ENCODE measurements around the gene TAF4. TPM values are rescaled to one million over a fixed set of nuclear protein-coding genes. Genes with fewer than 3 reads are reported as not detected.
A peak's percentile ranks its signal among the peaks of the same experiment; 100 is the strongest.
"Not testable (repeated sequence)": the region's sequence is repeated elsewhere in the genome, so short reads cannot be mapped to it uniquely, and the experiment has no call there.

Gene TAF4
- polyA plus RNA-seq, 1 donor from 2014 or later = 3.4 TPM

GRCh38 chr20:62064770-62065673, 659 bp downstream of the TAF4 start:
- Mint-ChIP-seq H3K27ac (no peak overlapping the region), H3K27me3 (peaks cover 4% of the 10 kb centered on the region), H3K9me3 (no peaks in the 10 kb centered on the region), H3K36me3 (peaks cover 4% of the 10 kb centered on the region), H3K4me1 (peaks cover 23 to 34% (median 33%) of the 10 kb centered on the region in 3 donors), H3K4me3 (peak overlapping the region in 2 of 4 donors; percentile 83 to 87)

GRCh38 chr20:62063981-62064769, 1.5 kb downstream of the TAF4 start:
- peaks cover 23 to 40% (median 36%) of the 10 kb centered on the region in 3 donors for H3K4me1 Mint-ChIP-seq
- peaks cover 4% of the 10 kb centered on the region for H3K36me3 Mint-ChIP-seq
- no peaks in the 10 kb centered on the region for H3K9me3 Mint-ChIP-seq
- peak overlapping the region; percentile 80 to 90 (median 86) for H3K4me3 Mint-ChIP-seq
- H3K27ac Mint-ChIP-seq = peak overlapping the region in 2 of 3 donors; percentile 78 to 92
- H3K27me3 Mint-ChIP-seq = peaks cover 2% of the 10 kb centered on the region

GRCh38 chr20:62063315-62063980, 2.2 kb downstream of the TAF4 start:
- H3K9me3 Mint-ChIP-seq = no peaks in the 10 kb centered on the region
- H3K36me3 Mint-ChIP-seq = peaks cover 4% of the 10 kb centered on the region
- peaks cover 23 to 40% (median 36%) of the 10 kb centered on the region in 3 donors for H3K4me1 Mint-ChIP-seq
- peak overlapping the region in 1 of 3 donors; percentile 92 for H3K27ac Mint-ChIP-seq
- peak overlapping the region; percentile 80 to 90 (median 86) for H3K4me3 Mint-ChIP-seq
- peaks cover 2% of the 10 kb centered on the region for H3K27me3 Mint-ChIP-seq

DNA sequence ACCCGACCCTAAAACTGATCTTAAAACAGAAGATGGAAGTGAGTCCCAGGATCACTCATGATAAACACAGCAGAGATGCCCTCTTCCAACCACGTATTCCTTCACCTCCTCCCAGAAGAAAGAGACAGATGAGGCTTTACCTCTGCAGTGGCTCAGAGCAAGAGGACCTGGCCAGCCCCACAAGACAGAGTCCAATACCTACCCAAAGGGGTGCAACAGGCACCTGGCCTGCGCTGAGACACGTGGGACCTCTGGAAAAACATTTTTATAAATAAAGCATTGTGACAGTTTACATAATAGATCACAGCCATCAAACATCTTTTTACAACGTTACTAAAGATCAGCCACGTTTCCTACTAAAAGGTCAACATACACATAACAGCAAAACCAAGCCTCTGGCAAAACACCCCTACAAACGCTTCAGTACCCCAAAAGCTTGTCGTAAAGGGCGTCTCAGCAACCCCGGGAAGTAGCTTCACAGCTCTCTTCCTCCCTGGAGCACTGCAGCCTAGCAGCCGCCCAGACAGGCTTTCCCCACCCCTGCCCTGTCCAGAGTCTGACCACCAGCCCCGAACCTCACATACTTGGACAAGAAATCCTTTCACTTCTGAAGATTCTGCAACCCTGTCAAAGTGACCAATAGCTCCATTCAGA, 2.9 kb downstream of the TAF4 start:
- Mint-ChIP-seq H3K36me3 (peaks cover 4% of the 10 kb centered on the region), H3K4me3 (peak overlapping the region; percentile 37 to 90 (median 65)), H3K27me3 (peaks cover 2% of the 10 kb centered on the region), H3K4me1 (peaks cover 23 to 40% (median 33%) of the 10 kb centered on the region in 3 donors), H3K27ac (peak overlapping the region in 2 of 3 donors; percentile 11 to 92), H3K9me3 (no peaks in the 10 kb centered on the region)

DNA sequence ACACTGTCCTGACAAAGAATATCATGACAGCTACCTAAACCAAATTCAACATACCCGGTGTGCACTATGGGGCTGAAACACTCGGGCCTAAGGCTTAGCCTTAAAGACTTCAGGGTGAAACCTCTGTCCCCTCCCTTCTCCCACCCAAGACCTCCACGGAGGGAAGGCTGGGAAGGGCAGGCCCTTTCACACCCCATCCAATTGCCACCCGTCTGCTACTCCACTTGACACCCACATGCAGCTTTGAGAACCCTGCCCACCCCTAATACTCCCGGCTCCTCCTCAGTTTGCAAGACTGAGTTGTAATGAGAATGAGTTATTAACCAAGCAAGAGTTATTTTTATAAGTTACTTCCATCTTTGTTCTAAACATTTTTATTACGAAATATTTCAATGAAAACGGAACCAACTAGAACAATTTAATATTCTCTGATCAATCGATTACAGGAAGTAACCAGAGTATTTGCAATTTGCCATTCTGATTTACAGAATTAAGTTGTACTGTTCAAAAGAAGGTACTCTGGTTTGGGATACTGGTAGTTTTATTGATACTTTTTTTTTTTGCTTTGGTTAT, 3.7 kb downstream of the TAF4 start:
- peaks cover 19 to 35% (median 30%) of the 10 kb centered on the region in 3 donors for H3K4me1 Mint-ChIP-seq
- peak overlapping the region in 2 of 3 donors; percentile 11 to 92 for H3K27ac Mint-ChIP-seq
- no peaks in the 10 kb centered on the region for H3K27me3 Mint-ChIP-seq
- peaks cover 2% of the 10 kb centered on the region for H3K36me3 Mint-ChIP-seq
- H3K9me3 Mint-ChIP-seq = no peaks in the 10 kb centered on the region
- H3K4me3 Mint-ChIP-seq = peak overlapping the region in 2 of 4 donors; percentile 37 to 90

GRCh38 chr20:62060631-62061541, 4.8 kb downstream of the TAF4 start:
- H3K4me3 Mint-ChIP-seq = peak overlapping the region in 2 of 4 donors; percentile 29 to 90
- no peaks in the 10 kb centered on the region for H3K9me3 Mint-ChIP-seq
- peaks cover 13 to 35% (median 30%) of the 10 kb centered on the region in 3 donors for H3K4me1 Mint-ChIP-seq
- no peaks in the 10 kb centered on the region for H3K27me3 Mint-ChIP-seq
- H3K27ac Mint-ChIP-seq = peak overlapping the region in 1 of 3 donors; percentile 28
- H3K36me3 Mint-ChIP-seq = peaks cover 2% of the 10 kb centered on the region

DNA sequence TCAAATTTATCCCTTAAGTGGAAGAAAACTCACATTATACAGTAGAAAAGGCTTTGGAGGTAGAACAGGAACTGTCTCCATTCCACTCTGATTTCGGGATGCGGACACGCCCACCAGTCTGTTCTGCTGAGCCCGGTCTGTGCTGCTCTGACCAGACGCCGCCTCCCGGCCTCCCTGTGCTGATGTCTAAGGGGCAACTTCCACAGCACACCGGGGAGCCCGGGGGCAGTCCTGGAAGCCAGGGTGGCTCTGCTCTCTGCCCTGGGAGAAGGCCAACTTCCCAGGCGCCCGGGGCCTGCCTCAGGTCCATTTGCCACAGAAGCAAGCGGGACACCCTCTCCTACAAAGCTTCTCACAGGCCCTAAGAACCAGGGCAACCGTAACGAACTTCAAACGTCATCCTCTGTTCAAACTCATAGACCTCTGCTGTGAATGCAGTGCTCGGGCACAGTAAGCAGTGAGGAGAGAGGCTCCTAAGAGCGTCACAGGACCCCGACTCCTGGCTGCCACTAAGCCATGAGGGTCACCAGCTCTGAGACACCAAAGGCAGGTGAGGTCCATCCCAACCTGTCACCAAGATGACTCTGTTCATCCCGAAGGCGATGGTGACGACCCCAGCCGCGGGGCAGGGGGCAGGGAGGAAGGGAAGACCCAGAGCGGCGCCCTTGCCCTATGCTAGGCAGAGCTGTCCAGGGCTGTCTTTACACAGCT, 5.6 kb downstream of the TAF4 start:
- H3K27me3 Mint-ChIP-seq = no peaks in the 10 kb centered on the region
- peaks cover 2% of the 10 kb centered on the region for H3K36me3 Mint-ChIP-seq
- peak overlapping the region in 2 of 4 donors; percentile 29 to 90 for H3K4me3 Mint-ChIP-seq
- no peaks in the 10 kb centered on the region for H3K9me3 Mint-ChIP-seq
- H3K4me1 Mint-ChIP-seq = peaks cover 13 to 35% (median 30%) of the 10 kb centered on the region in 3 donors
- H3K27ac Mint-ChIP-seq = no peak overlapping the region

GRCh38 chr20:62059401-62059800, 6.3 kb downstream of the TAF4 start:
- Mint-ChIP-seq H3K27me3 (no peaks in the 10 kb centered on the region), H3K4me3 (peak overlapping the region in 1 of 4 donors; percentile 90), H3K27ac (peak overlapping the region in 1 of 3 donors; percentile 19), H3K36me3 (peaks cover 2% of the 10 kb centered on the region), H3K4me1 (peaks cover 13 to 35% (median 30%) of the 10 kb centered on the region in 3 donors), H3K9me3 (no peaks in the 10 kb centered on the region)

- Mint-ChIP-seq H3K27ac (no peak overlapping the region), H3K9me3 (no peaks in the 10 kb centered on the region), H3K36me3 (peaks cover 4% of the 10 kb centered on the region), H3K27me3 (no peaks in the 10 kb centered on the region), H3K4me3 (peak overlapping the region in 1 of 4 donors; percentile 90), H3K4me1 (peaks cover 13 to 38% (median 33%) of the 10 kb centered on the region in 3 donors)
Measured at GRCh38 chr20:62058941-62059340, 6.7 kb downstream of the TAF4 start.

DNA sequence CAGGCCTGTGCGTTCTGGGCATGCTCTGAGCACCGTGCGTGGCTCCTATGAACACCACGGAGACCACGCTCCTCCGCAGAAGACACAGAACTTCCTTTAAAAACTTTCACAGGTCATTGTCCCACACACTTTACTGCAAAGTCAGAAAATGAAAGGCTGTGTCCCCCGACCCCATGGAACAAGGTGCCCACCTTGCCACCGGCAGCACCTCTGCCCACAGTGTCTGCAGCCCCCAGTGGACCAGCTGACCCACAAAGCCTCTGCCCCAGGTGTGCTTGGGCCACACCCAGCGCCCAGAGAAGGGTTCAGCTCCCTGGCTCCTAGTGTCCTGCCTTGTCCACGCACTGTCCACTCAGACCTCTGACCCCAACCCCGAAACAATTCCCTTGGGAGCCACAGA, 8.7 kb downstream of the TAF4 start:
- Mint-ChIP-seq H3K27ac (no peak overlapping the region), H3K4me1 (peaks cover 4 to 25% (median 23%) of the 10 kb centered on the region in 3 donors)

DNA sequence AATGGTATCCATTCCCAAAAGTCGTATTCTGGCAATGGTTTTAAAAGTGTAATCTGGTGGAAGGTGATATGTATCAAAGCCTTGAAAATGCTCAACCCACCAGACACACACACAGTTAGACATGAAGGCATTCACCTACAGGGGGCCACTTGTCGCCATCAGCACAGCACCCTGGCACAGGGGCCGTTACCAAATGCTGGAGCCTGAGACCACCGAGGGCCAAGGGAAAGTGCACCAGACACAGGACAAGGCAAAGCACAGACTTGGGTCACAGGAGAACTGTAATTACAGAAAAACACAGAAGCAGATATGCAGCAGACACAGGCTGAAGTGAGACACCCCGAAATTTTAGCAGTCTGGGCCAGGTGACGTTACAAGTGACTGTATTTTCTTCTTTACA, 9.3 kb downstream of the TAF4 start:
- H3K27me3 Mint-ChIP-seq = no peaks in the 10 kb centered on the region
- H3K4me3 Mint-ChIP-seq = no peak overlapping the region
- H3K36me3 Mint-ChIP-seq = peaks cover 2% of the 10 kb centered on the region
- no peaks in the 10 kb centered on the region for H3K9me3 Mint-ChIP-seq
- H3K4me1 Mint-ChIP-seq = peaks cover 2 to 21% (median 21%) of the 10 kb centered on the region in 3 donors
- no peak overlapping the region for H3K27ac Mint-ChIP-seq

More for the DNA sequence above, 8.7 kb downstream of the TAF4 start:
- H3K4me3 Mint-ChIP-seq = no peak overlapping the region
- no peaks in the 10 kb centered on the region for H3K9me3 Mint-ChIP-seq
- H3K36me3 Mint-ChIP-seq = peaks cover 4% of the 10 kb centered on the region
- no peaks in the 10 kb centered on the region for H3K27me3 Mint-ChIP-seq

DNA sequence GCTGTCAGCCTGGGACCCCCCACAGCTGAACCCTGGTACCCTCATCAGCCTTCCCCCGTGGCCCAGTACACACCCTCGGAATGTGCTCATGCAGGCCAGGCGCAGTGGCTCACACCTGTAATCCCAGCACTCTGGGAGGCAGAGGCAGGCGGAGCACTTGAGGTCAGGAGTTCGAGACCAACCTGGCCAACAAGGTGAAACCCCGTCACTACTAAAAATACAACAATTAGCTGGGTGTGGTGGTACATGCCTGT, 9.9 kb downstream of the TAF4 start:
- H3K4me1 Mint-ChIP-seq = peaks cover 0 to 19% (median 18%) of the 10 kb centered on the region in 3 donors
- H3K9me3 Mint-ChIP-seq, H3K27ac Mint-ChIP-seq, H3K4me3 Mint-ChIP-seq, H3K36me3 Mint-ChIP-seq, H3K27me3 Mint-ChIP-seq: not testable (repeated sequence)
